ENCODE results near the gene EDN3. TPM values are rescaled to one million over a fixed set of nuclear protein-coding genes. Genes with fewer than 3 reads are reported as not detected.

The EDN3 gene
- total RNA-seq, 2 experiments from 2014 or later = not detected

DNA sequence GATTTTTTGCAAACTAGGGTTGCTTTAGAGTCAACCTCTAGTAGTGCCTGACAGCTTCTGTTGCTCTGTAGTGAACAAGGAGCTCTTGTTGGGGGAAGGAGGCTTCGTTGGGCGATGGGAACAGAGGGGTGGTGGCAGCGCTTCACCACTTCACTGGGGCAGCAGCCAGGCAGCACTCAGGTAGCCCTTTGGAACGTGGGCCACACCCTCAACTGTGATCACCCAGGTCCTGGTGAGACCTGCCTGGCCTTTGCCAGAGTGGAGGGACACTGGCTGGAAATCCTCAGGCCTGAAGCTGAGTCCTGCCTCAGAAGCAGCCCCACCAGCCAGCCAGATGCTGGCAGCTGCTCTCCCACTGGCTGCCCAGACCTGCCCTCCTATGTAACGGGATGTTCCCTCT, 10.4 kb upstream of the EDN3 start:
- H3K27ac Mint-ChIP-seq = no peak overlapping the region
- H3K4me3 Mint-ChIP-seq = no peak overlapping the region

DNA sequence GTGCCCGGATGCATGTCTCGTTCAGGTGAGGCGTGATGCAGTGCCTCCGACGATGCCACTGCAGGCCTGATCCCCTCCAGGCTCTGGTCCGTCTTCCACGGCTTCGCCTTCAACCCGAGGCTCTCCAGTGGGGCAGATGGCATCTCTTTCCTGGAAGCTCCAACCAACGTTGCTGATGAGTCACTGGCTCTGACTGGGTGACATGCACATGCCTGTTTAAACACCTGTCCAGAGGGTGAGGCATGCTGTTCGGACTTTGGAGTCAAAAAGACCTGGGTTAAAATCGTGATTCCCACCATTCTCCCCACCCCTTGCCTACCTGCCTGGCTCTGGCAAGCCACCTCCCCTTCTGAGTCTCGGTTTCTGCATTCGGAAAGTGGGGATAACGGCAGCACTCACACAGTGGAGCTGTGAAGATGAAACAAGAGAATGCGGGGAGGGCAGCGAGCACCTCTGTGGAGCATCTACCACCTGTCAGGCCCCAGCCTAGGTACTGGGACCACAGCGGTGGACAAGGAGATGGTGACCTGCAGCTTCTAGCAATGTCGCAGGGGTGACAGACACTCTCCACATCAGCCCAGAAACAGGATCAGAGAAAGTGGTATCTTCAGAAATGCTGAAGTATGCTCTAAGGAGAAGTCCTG, 8.5 kb upstream of the EDN3 start:
- Mint-ChIP-seq H3K36me3 (no peaks in the 10 kb centered on the region), H3K27ac (no peak overlapping the region), H3K27me3 (peaks cover 34% of the 10 kb centered on the region), H3K4me1 (no peaks in the 10 kb centered on the region), H3K9me3 (ENCODE audit: low read depth) (no peaks in the 10 kb centered on the region), H3K4me3 (no peak overlapping the region)
- DNase-seq = no peak
- ATAC-seq = no peak
- CTCF ChIA-PET = no interaction called here

More for the DNA sequence above, 10.4 kb upstream of the EDN3 start:
- Mint-ChIP-seq H3K9me3 (ENCODE audit: low read depth) (no peaks in the 10 kb centered on the region), H3K4me1 (no peaks in the 10 kb centered on the region), H3K27me3 (peaks cover 21% of the 10 kb centered on the region), H3K36me3 (no peaks in the 10 kb centered on the region)
- CTCF ChIA-PET = interaction anchor here (1.1 to 1.5 kb wide), 2 partner anchors 9 to 33 kb away, joined by 3 read pairs; no protein-coding TSS in a partner anchor
- ATAC-seq (no peak), DNase-seq (no peak)

DNA sequence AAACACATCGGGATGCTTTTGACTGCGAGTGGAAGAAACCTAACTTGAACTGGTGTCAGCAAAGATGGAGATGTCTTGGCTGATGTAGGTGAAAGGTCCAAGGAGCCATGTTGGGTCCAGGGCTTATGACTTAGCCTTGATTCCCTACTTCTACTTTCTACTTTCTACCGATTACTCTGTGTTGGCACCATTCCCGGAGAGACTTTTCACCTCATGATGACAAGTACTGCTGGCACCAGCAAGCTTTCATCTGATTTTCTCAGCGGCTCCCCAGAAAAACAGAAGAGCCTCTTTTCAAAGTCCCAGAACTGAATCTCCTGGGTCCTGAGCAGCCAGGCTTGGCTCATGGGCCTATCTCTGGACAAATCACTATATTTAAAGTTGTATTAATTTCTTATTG, 4.9 kb upstream of the EDN3 start:
- Mint-ChIP-seq H3K36me3 (no peaks in the 10 kb centered on the region), H3K4me3 (no peak overlapping the region), H3K27me3 (peaks cover 65% of the 10 kb centered on the region), H3K9me3 (ENCODE audit: low read depth) (no peaks in the 10 kb centered on the region), H3K4me1 (no peaks in the 10 kb centered on the region), H3K27ac (no peak overlapping the region)
- ATAC-seq (no peak), DNase-seq (no peak)
- CTCF ChIA-PET = no interaction called here

DNA sequence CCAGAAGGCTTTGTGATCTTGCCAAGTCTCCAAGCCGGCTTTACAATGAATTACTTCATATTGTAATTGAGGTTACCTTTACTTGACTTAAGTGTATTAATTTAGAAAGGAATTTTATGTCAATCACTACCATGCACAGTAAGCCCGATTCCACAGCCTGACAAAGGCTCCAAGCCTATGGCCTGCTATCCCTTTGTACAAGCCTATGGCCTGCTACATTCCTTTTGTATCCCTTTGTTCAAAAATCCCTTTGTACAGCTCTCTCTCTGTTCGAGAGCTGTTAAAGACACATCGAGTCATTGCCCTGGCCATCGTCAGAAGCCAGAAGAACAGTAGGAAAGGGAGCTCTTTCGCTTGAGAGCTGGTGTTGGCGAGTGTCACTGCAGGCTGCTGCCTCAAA, 2.7 kb upstream of the EDN3 start:
- Mint-ChIP-seq H3K27ac (no peak overlapping the region), H3K36me3 (no peaks in the 10 kb centered on the region), H3K4me3 (no peak overlapping the region), H3K27me3 (peaks cover 83% of the 10 kb centered on the region), H3K9me3 (ENCODE audit: low read depth) (no peaks in the 10 kb centered on the region), H3K4me1 (no peaks in the 10 kb centered on the region)
- no peak for ATAC-seq
- CTCF ChIA-PET = no interaction called here
- DNase-seq = no peak

- no peak overlapping the region for H3K4me3 Mint-ChIP-seq
- H3K9me3 Mint-ChIP-seq (ENCODE audit: low read depth) = no peaks in the 10 kb centered on the region
- no peak overlapping the region for H3K27ac Mint-ChIP-seq
- no peaks in the 10 kb centered on the region for H3K36me3 Mint-ChIP-seq
- CTCF ChIA-PET = interaction anchor here (1.2 kb wide), 1 partner anchor 11 kb away, joined by 3 read pairs; no protein-coding TSS in a partner anchor
- no peaks in the 10 kb centered on the region for H3K4me1 Mint-ChIP-seq
- ATAC-seq (no peak), DNase-seq (no peak)
- peaks cover 76% of the 10 kb centered on the region for H3K27me3 Mint-ChIP-seq
These were observed 472 bp upstream of the EDN3 start for GRCh38 chr20:59299945-59300332.

- CTCF ChIA-PET = no interaction called here
- Mint-ChIP-seq H3K9me3 (ENCODE audit: low read depth) (no peaks in the 10 kb centered on the region), H3K27ac (no peak overlapping the region), H3K4me1 (no peaks in the 10 kb centered on the region), H3K27me3 (peaks cover 69% of the 10 kb centered on the region), H3K36me3 (no peaks in the 10 kb centered on the region), H3K4me3 (no peak overlapping the region)
- DNase-seq (no peak), ATAC-seq (no peak)
These were observed 1.1 kb downstream of the EDN3 start for GRCh38 chr20:59301343-59302007.

DNA sequence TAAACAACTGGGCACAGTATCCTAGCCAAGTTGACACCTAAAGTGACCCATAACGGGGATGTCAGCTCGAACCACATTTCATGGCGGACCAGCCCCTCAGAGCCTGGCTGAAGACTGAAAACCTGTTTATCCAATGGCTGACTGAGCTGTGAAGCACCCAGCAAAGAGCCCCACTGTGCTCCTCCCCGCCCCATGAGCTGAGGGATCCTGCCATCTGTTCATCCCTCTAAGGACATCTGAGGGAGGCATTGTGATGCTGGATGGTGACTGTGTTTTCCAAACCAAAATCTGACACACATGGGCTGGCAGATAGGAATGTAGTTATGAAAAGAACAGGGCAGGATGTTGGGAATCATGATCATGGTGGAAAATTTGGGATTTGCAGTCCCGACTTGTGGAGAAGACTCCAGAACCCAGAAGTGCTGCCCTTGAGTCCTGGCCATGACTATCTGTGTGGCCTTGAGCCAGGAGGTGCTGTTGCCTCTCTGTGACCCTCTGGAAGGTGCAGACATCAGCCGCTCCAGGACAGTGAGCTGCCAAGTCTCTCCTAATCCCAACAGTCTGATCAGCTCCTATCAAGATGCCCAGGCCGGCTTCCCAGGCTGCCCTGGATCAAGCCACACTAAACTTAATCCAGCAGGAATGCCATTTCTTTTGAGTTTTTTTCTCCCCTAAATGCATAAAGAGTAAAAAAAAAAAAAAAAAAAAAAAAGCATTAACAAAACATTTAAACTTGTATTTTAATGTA, 5.7 kb downstream of the EDN3 start:
- no peak overlapping the region for H3K27ac Mint-ChIP-seq
- H3K9me3 Mint-ChIP-seq (ENCODE audit: low read depth) = no peaks in the 10 kb centered on the region
- CTCF ChIA-PET = no interaction called here
- no peaks in the 10 kb centered on the region for H3K36me3 Mint-ChIP-seq
- H3K4me3 Mint-ChIP-seq = no peak overlapping the region
- DNase-seq (no peak), ATAC-seq (no peak)
- H3K27me3 Mint-ChIP-seq = peaks cover 30% of the 10 kb centered on the region
- H3K4me1 Mint-ChIP-seq = peaks cover 4% of the 10 kb centered on the region

DNA sequence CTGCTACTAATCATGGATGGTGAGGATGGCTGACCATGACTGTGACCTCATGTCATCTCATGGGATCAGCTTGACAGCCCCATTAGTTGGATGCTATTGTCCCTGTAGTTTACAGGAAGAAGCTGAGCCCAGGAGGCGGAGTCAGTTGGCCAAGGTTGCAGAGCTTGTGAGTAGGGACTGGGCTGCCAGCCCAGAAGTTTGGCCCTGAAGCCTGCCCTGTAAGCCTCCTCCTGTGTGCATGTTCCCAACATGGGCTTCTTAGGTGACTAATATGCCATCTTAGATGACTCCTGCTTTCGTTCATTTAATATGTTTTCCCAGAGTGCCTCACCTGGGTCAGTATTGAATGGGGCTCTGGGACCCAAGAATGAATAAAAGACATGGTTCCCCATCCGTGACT, 6.9 kb downstream of the EDN3 start:
- no peak for DNase-seq
- no peaks in the 10 kb centered on the region for H3K9me3 Mint-ChIP-seq (ENCODE audit: low read depth)
- no peak overlapping the region for H3K4me3 Mint-ChIP-seq
- H3K4me1 Mint-ChIP-seq = peaks cover 4% of the 10 kb centered on the region
- H3K27ac Mint-ChIP-seq = no peak overlapping the region
- no peak for ATAC-seq
- peaks cover 21% of the 10 kb centered on the region for H3K27me3 Mint-ChIP-seq
- H3K36me3 Mint-ChIP-seq = no peaks in the 10 kb centered on the region
- CTCF ChIA-PET = no interaction called here

- H3K27me3 Mint-ChIP-seq = peaks cover 13% of the 10 kb centered on the region
- DNase-seq (no peak), ATAC-seq (no peak)
- H3K9me3 Mint-ChIP-seq (ENCODE audit: low read depth) = no peaks in the 10 kb centered on the region
- peaks cover 4% of the 10 kb centered on the region for H3K4me1 Mint-ChIP-seq
- H3K36me3 Mint-ChIP-seq = no peaks in the 10 kb centered on the region
- H3K4me3 Mint-ChIP-seq = no peak overlapping the region
- CTCF ChIA-PET = no interaction called here
- H3K27ac Mint-ChIP-seq = no peak overlapping the region
These were observed 8.2 kb downstream of the EDN3 start for GRCh38 chr20:59308493-59309201.

DNA sequence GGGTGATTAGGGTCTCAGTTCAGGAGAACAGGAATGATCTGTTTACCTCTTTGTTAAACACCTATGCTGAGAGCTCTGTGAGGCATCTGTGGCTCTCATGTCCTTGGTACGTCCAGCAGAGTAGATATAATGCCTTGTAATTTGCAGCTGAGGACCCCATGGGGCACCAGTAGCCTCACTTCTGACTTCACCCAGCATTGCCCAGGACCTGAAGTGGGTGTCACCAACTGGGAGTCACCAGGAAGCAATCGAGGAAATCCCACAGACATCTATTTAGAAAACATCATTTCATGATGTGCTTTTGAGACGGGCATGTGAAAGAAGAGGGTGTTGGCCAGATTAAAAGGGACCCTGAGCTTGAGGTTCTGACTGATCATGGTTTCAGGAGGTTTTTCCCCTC, 8.8 kb downstream of the EDN3 start:
- CTCF ChIA-PET = no interaction called here
- Mint-ChIP-seq H3K9me3 (ENCODE audit: low read depth) (no peaks in the 10 kb centered on the region), H3K27me3 (peaks cover 11% of the 10 kb centered on the region), H3K4me3 (no peak overlapping the region), H3K27ac (no peak overlapping the region), H3K36me3 (no peaks in the 10 kb centered on the region), H3K4me1 (peaks cover 4% of the 10 kb centered on the region)
- no peak for DNase-seq
- no peak for ATAC-seq

GRCh38 chr20:59314997-59315396, 14.6 kb downstream of the EDN3 start:
- Mint-ChIP-seq H3K36me3 (no peaks in the 10 kb centered on the region), H3K4me1 (no peaks in the 10 kb centered on the region), H3K27me3 (peaks cover 5% of the 10 kb centered on the region), H3K4me3 (no peak overlapping the region), H3K27ac (no peak overlapping the region), H3K9me3 (ENCODE audit: low read depth) (no peaks in the 10 kb centered on the region)
- ATAC-seq = no peak
- no peak for DNase-seq
- CTCF ChIA-PET = no interaction called here

DNA sequence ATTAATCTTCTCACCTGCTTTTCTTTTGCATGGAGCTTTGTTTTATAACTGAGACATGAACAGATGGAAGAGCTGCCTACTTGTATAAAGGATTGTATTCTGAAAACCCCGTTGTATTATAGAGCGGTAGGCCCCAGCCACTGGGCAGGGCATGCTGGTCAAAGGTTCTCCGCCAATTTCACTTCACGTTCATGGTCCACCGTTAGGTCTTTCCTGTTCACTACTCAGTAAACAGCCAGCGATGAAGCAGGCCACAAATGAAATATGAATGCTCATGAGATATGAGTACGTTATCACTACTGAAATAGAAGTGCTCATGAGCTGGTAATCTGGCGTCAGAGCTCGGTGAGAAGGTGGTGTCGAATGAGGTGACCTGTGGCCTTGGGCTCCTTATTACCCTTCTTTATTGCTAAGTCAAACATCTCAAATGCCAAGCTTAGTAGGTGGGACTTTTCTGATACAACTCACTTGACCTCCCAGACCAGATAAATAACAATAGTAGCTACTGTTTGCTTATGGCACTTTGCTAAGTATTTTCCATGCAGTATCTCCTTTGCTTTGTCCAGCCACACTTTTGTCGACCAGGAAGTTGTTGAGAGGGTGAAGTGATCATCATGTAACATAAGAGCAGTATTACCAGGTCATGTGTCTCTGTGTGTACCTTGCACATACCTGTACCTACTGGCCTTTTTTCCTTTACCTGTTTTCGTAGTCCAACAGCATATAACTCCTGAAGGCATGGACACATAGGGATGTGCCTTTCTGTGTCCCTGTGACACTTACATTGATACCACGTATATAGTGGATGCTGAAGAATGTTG, 16.7 kb downstream of the EDN3 start:
- Mint-ChIP-seq H3K4me3 (no peak overlapping the region), H3K27me3 (peaks cover 5% of the 10 kb centered on the region), H3K4me1 (no peaks in the 10 kb centered on the region), H3K36me3 (no peaks in the 10 kb centered on the region), H3K27ac (no peak overlapping the region), H3K9me3 (ENCODE audit: low read depth) (no peaks in the 10 kb centered on the region)
- no peak for DNase-seq
- ATAC-seq = no peak
- CTCF ChIA-PET = no interaction called here

GRCh38 chr20:59318201-59318790, 17.9 kb downstream of the EDN3 start:
- CTCF ChIA-PET = no interaction called here
- DNase-seq = no peak
- no peaks in the 10 kb centered on the region for H3K36me3 Mint-ChIP-seq
- no peak overlapping the region for H3K4me3 Mint-ChIP-seq
- peaks cover under 1% of the 10 kb centered on the region for H3K27me3 Mint-ChIP-seq
- ATAC-seq = no peak
- no peak overlapping the region for H3K27ac Mint-ChIP-seq
- H3K9me3 Mint-ChIP-seq (ENCODE audit: low read depth) = no peaks in the 10 kb centered on the region
- H3K4me1 Mint-ChIP-seq = no peaks in the 10 kb centered on the region

All from activated CD8-positive, alpha-beta memory T cell treated with anti-CD3 and anti-CD28 coated beads, Interleukin-2, amount 10 ng/mL, durations not matched to agents 7 days and 5 days (primary cell).